ENCODE measurements around the gene LAD1.

LAD1 gene

GRCh38 chr1:201363467-201363866 lies 35.7 kb downstream of the LAD1 start:
- no peak for DNase-seq (ENCODE audit: low read depth in 2 of 2)

GRCh38 chr1:201362906-201363305 lies 36.2 kb downstream of the LAD1 start:
- no peak for DNase-seq (ENCODE audit: low read depth in 2 of 2)

- no peak for DNase-seq (ENCODE audit: low read depth in 2 of 2)
These were observed 37.2 kb downstream of the LAD1 start for GRCh38 chr1:201361652-201362504.

- no peak for DNase-seq (ENCODE audit: low read depth in 2 of 2)
These were observed 38.0 kb downstream of the LAD1 start for GRCh38 chr1:201360901-201361651.

GRCh38 chr1:201360486-201360885 lies 38.6 kb downstream of the LAD1 start:
- DNase-seq (ENCODE audit: low read depth in 2 of 2): no peak

GRCh38 chr1:201359873-201360210 lies 39.3 kb downstream of the LAD1 start:
- no peak for DNase-seq (ENCODE audit: low read depth in 2 of 2)

GRCh38 chr1:201359031-201359872 lies 39.9 kb downstream of the LAD1 start:
- DNase-seq (ENCODE audit: low read depth in 2 of 2): no peak

- DNase-seq (ENCODE audit: low read depth in 2 of 2): no peak
These were observed 40.5 kb downstream of the LAD1 start for GRCh38 chr1:201358596-201358995.

- no peak for DNase-seq (ENCODE audit: low read depth in 2 of 2)
These were observed 41.3 kb downstream of the LAD1 start for GRCh38 chr1:201357636-201358348.

- no peak for DNase-seq (ENCODE audit: low read depth in 2 of 2)
These were observed 41.9 kb downstream of the LAD1 start for GRCh38 chr1:201357211-201357610.

- no peak for DNase-seq (ENCODE audit: low read depth in 2 of 2)
These were observed 42.4 kb downstream of the LAD1 start for GRCh38 chr1:201356701-201357100.

GRCh38 chr1:201356236-201356635 lies 42.9 kb downstream of the LAD1 start:
- DNase-seq (ENCODE audit: low read depth in 2 of 2): no peak

GRCh38 chr1:201355471-201355870 lies 43.7 kb downstream of the LAD1 start:
- DNase-seq (ENCODE audit: low read depth in 2 of 2): no peak

- DNase-seq (ENCODE audit: low read depth in 2 of 2): no peak
These were observed 44.2 kb downstream of the LAD1 start for GRCh38 chr1:201354901-201355295.

GRCh38 chr1:201354151-201354900 lies 44.8 kb downstream of the LAD1 start:
- no peak for DNase-seq (ENCODE audit: low read depth in 2 of 2)

GRCh38 chr1:201353186-201353940 lies 45.8 kb downstream of the LAD1 start:
- no peak for DNase-seq (ENCODE audit: low read depth in 2 of 2)

- DNase-seq (ENCODE audit: low read depth in 2 of 2): no peak
These were observed 47.5 kb downstream of the LAD1 start for GRCh38 chr1:201351617-201352016.

- no peak for DNase-seq (ENCODE audit: low read depth in 2 of 2)
These were observed 48.2 kb downstream of the LAD1 start for GRCh38 chr1:201350884-201351283.

- no peak for DNase-seq (ENCODE audit: low read depth in 2 of 2)
These were observed 48.8 kb downstream of the LAD1 start for GRCh38 chr1:201350361-201350725.

- DNase-seq (ENCODE audit: low read depth in 2 of 2): no peak
These were observed 50.0 kb downstream of the LAD1 start for GRCh38 chr1:201349092-201349491.
